ENCODE results near the gene RAB37. TPM values are rescaled to one million over a fixed set of nuclear protein-coding genes. Genes with fewer than 3 reads are reported as not detected.

Gene RAB37
- total and polyA plus RNA-seq, 7 experiments from 2014 or later = 23.6 to 58.5 (median 30.7) TPM

DNA sequence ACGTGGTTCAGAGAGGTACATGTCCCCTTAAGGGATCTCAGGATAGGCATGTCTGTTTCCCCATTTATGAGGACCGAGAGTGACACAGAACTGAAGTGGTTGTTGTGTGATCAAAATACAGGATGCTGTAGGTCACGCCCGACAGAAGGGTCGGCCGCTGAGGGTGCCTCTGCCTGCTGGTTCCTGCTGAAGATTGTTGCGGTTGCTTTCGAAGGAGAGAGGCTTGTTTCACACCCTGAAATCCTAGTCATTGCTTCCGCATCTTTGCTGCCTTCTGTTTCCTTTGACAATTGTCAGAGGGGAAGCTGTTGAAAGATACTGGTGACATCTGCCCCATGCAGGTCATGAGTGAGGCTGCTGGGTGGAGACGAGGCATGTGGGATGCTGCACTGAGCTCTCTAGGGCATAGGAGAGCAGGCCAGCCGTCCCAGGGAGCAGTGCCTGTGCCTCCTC lies 42.9 kb downstream of the RAB37 start:
- peak overlapping the region; percentile 27 for H3K4me3 ChIP-seq (ENCODE audit: low read length)
- peaks cover 0 to 2% (median 0%) of the 10 kb centered on the region in 11 donors for H3K9me3 Mint-ChIP-seq
- H3K4me1 Mint-ChIP-seq = peaks cover 59 to 84% (median 81%) of the 10 kb centered on the region in 7 donors
- H3K27ac ChIP-seq (ENCODE audit: low read depth, low read length) = peak overlapping the region; percentile 57
- peak overlapping the region; percentile 91 to 99 (median 93) for H3K27ac Mint-ChIP-seq
- intact Hi-C loops (cut with micrococcal nuclease) = loop anchor here (1.0 kb wide), 1 partner anchor 11 kb away; no protein-coding TSS in a partner anchor
- POLR2A ChIA-PET = interaction anchor here (0.8 to 16.9 kb wide), 6 partner anchors 9 to 42 kb away, joined by 3 to 372 read pairs (median 8); partner anchors contain the start of gene NHERF1
- H3K27me3 Mint-ChIP-seq = no peaks in the 10 kb centered on the region
- ATAC-seq = peak; percentile 80
- peaks cover 54 to 63% of the 10 kb centered on the region in 2 donors for H3K4me1 ChIP-seq (ENCODE audit: control insufficient read depth in 2 of 2, insufficient read depth in 2 of 2, low read length in 2 of 2)
- CTCF ChIA-PET = interaction anchor here (0.6 to 11.7 kb wide), 10 partner anchors 9 to 215 kb away, joined by 3 to 165 read pairs (median 8); partner anchors contain the start of gene RAB37
- peak overlapping the region; percentile 64 to 86 (median 76) for H3K4me3 Mint-ChIP-seq
- H3K36me3 ChIP-seq (ENCODE audit: control insufficient read depth in 2 of 3, insufficient read depth in 3 of 3, low read length in 3 of 3) = no peaks in the 10 kb centered on the region
- no peaks in the 10 kb centered on the region for H3K9me3 ChIP-seq (ENCODE audit: control insufficient read depth in 2 of 3, low read length in 3 of 3)
- H3K36me3 Mint-ChIP-seq = peaks cover 0 to 24% (median 3%) of the 10 kb centered on the region in 5 donors
- H3K27me3 ChIP-seq (ENCODE audit: control insufficient read depth in 2 of 2, insufficient read depth in 2 of 2, low read length in 2 of 2) = no peaks in the 10 kb centered on the region
- peak; percentile 29 to 86 (median 80) for DNase-seq

- CTCF ChIA-PET = interaction anchor here (0.6 to 11.7 kb wide), 12 partner anchors 9 to 216 kb away, joined by 3 to 165 read pairs (median 6); partner anchors contain the start of gene RAB37
- H3K27me3 Mint-ChIP-seq = no peaks in the 10 kb centered on the region
- POLR2A ChIA-PET = interaction anchor here (0.8 to 16.9 kb wide), 7 partner anchors 8 to 43 kb away, joined by 3 to 372 read pairs (median 7); partner anchors contain the start of gene NHERF1
- Histone ChIP-seq H3K4me1 (ENCODE audit: control insufficient read depth in 2 of 2, insufficient read depth in 2 of 2, low read length in 2 of 2) (peaks cover 48 to 62% of the 10 kb centered on the region in 2 donors), H3K27me3 (ENCODE audit: control insufficient read depth in 2 of 2, insufficient read depth in 2 of 2, low read length in 2 of 2) (no peaks in the 10 kb centered on the region), H3K4me3 (ENCODE audit: low read length) (peak overlapping the region; percentile 27), H3K9me3 (ENCODE audit: control insufficient read depth in 2 of 3, low read length in 3 of 3) (no peaks in the 10 kb centered on the region), H3K36me3 (ENCODE audit: control insufficient read depth in 2 of 3, insufficient read depth in 3 of 3, low read length in 3 of 3) (peaks cover 0 to under 1% (median 0%) of the 10 kb centered on the region in 3 experiments), H3K27ac (ENCODE audit: low read depth, low read length) (peak overlapping the region; percentile 57)
- H3K9me3 Mint-ChIP-seq = peaks cover 0 to 2% (median 0%) of the 10 kb centered on the region in 11 donors
- peaks cover 0 to 24% (median 3%) of the 10 kb centered on the region in 5 donors for H3K36me3 Mint-ChIP-seq
- DNase-seq = peak in 1 of 9 donors; percentile 28
- intact Hi-C loops (cut with micrococcal nuclease) = loop anchor here (1.0 kb wide), 1 partner anchor 11 kb away; no protein-coding TSS in a partner anchor
- peaks cover 63 to 86% (median 83%) of the 10 kb centered on the region in 7 donors for H3K4me1 Mint-ChIP-seq
- H3K27ac Mint-ChIP-seq = peak overlapping the region; percentile 91 to 99 (median 93)
- ATAC-seq = peak; percentile 25
- H3K4me3 Mint-ChIP-seq = peak overlapping the region; percentile 16 to 86 (median 76)
Measured at GRCh38 chr17:74780443-74781238, 43.6 kb downstream of the RAB37 start.

DNA sequence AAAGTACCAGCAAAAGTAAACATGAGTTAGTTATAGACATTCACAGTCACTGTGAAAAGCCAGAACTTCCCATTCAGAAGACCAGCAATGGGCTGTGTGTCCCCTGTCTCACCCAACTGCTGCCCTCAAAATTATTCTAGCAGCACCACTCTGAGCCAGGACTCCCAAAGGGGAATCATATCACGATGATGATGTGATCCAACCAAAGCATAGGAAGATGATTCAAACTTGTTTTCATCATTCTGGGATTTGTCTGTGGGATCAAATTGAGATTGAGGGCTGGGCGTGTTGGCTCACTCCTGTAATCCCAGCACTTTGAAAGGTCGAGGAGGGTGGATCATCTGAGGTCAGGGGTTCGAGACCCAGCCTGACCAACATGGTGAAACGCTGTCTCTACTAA lies 45.5 kb downstream of the RAB37 start:
- Histone ChIP-seq H3K36me3 (ENCODE audit: control insufficient read depth in 2 of 3, insufficient read depth in 3 of 3, low read length in 3 of 3) (peaks cover 0 to 4% (median 0%) of the 10 kb centered on the region in 3 experiments), H3K27ac (ENCODE audit: low read depth, low read length) (no peak overlapping the region), H3K9me3 (ENCODE audit: control insufficient read depth in 2 of 3, low read length in 3 of 3) (no peaks in the 10 kb centered on the region), H3K4me3 (ENCODE audit: low read length) (no peak overlapping the region), H3K4me1 (ENCODE audit: control insufficient read depth in 2 of 2, insufficient read depth in 2 of 2, low read length in 2 of 2) (peaks cover 37 to 67% of the 10 kb centered on the region in 2 donors), H3K27me3 (ENCODE audit: control insufficient read depth in 2 of 2, insufficient read depth in 2 of 2, low read length in 2 of 2) (no peaks in the 10 kb centered on the region)
- DNase-seq (no peak), ATAC-seq (no peak)
- H3K9me3 Mint-ChIP-seq = peaks cover 0 to 2% (median 0%) of the 10 kb centered on the region in 11 donors
- POLR2A ChIA-PET = interaction anchor here (1.0 to 16.9 kb wide), 2 partner anchors 8 to 29 kb away, joined by 4 to 372 read pairs; partner anchors contain the start of gene NHERF1
- CTCF ChIA-PET = interaction anchor here (0.9 to 4.9 kb wide), 4 partner anchors 8 to 125 kb away, joined by 3 to 36 read pairs (median 5); no protein-coding TSS in a partner anchor
- intact Hi-C loops (cut with micrococcal nuclease) = no loop called here
- peaks cover 62 to 84% (median 81%) of the 10 kb centered on the region in 7 donors for H3K4me1 Mint-ChIP-seq
- H3K36me3 Mint-ChIP-seq = peaks cover 0 to 23% (median 6%) of the 10 kb centered on the region in 5 donors
- H3K27me3 Mint-ChIP-seq = no peaks in the 10 kb centered on the region
- H3K27ac Mint-ChIP-seq = peak overlapping the region; percentile 42 to 99 (median 91)
- no peak overlapping the region for H3K4me3 Mint-ChIP-seq

DNA sequence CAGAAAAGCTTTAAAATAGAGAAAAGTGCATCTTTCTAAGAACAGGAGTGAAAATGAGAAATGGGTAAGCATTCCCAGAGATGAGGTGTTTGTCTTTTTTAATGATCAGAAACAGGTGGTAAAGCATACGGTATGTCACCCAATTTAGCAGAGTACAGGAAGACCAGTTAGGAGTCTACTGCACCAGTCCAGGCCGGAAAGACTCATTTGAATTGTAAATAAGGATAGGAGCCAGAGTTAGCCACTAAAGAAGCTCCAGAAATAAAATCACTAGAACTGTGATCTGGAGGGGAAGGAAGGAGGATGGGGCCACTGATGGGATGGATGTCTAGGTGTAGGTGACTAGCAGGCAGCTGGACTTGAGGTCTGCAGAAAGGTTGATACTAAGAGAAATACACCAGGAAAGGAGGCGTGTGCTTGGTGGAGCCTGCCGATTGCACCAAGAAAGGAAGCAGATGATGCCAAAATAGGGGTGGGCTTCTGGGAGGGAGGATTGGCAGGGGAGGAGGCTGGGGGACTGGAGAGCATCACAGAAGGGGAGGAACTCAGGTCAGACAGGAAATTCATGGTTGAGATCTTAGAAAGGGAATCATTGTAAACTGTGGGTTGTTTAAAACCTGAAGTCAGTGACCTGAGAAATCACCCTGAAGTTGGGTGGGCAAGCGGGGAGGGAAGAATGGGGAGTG lies 47.2 kb downstream of the RAB37 start:
- H3K4me3 ChIP-seq (ENCODE audit: low read length) = no peak overlapping the region
- no peak for ATAC-seq
- no peaks in the 10 kb centered on the region for H3K27me3 ChIP-seq (ENCODE audit: control insufficient read depth in 2 of 2, insufficient read depth in 2 of 2, low read length in 2 of 2)
- POLR2A ChIA-PET = interaction anchor here (0.7 to 1.0 kb wide), 3 partner anchors 25 to 39 kb away, joined by 3 read pairs; no protein-coding TSS in a partner anchor
- peaks cover 58 to 82% (median 79%) of the 10 kb centered on the region in 7 donors for H3K4me1 Mint-ChIP-seq
- H3K36me3 ChIP-seq (ENCODE audit: control insufficient read depth in 2 of 3, insufficient read depth in 3 of 3, low read length in 3 of 3) = peaks cover 0 to 4% (median 0%) of the 10 kb centered on the region in 3 experiments
- H3K9me3 ChIP-seq (ENCODE audit: control insufficient read depth in 2 of 3, low read length in 3 of 3) = no peaks in the 10 kb centered on the region
- peaks cover 0 to 2% (median 0%) of the 10 kb centered on the region in 11 donors for H3K9me3 Mint-ChIP-seq
- peaks cover 0 to 24% (median 9%) of the 10 kb centered on the region in 5 donors for H3K36me3 Mint-ChIP-seq
- CTCF ChIA-PET = interaction anchor here (0.7 to 1.3 kb wide), 2 partner anchors 127 kb away, joined by 3 to 5 read pairs; no protein-coding TSS in a partner anchor
- peak overlapping the region; percentile 59 for H3K27ac ChIP-seq (ENCODE audit: low read depth, low read length)
- H3K4me1 ChIP-seq (ENCODE audit: control insufficient read depth in 2 of 2, insufficient read depth in 2 of 2, low read length in 2 of 2) = peaks cover 24 to 58% of the 10 kb centered on the region in 2 donors
- no peaks in the 10 kb centered on the region for H3K27me3 Mint-ChIP-seq
- peak overlapping the region; percentile 21 to 93 (median 89) for H3K27ac Mint-ChIP-seq
- no peak for DNase-seq
- H3K4me3 Mint-ChIP-seq = peak overlapping the region in 7 of 10 donors; percentile 5 to 83 (median 16)
- intact Hi-C loops (cut with micrococcal nuclease) = no loop called here

- POLR2A ChIA-PET = interaction anchor here (0.7 kb wide), 1 partner anchor 40 kb away, joined by 3 read pairs; no protein-coding TSS in a partner anchor
- H3K36me3 ChIP-seq (ENCODE audit: control insufficient read depth in 2 of 3, insufficient read depth in 3 of 3, low read length in 3 of 3) = peaks cover 0 to 4% (median 4%) of the 10 kb centered on the region in 3 experiments
- ATAC-seq = no peak
- no peaks in the 10 kb centered on the region for H3K27me3 ChIP-seq (ENCODE audit: control insufficient read depth in 2 of 2, insufficient read depth in 2 of 2, low read length in 2 of 2)
- Mint-ChIP-seq H3K36me3 (peaks cover 0 to 23% (median 13%) of the 10 kb centered on the region in 5 donors), H3K4me1 (peaks cover 56 to 78% (median 73%) of the 10 kb centered on the region in 7 donors), H3K27me3 (no peaks in the 10 kb centered on the region), H3K4me3 (peak overlapping the region in 4 of 10 donors; percentile 46 to 83 (median 65)), H3K9me3 (peaks cover 0 to 1% (median 0%) of the 10 kb centered on the region in 11 donors), H3K27ac (peak overlapping the region; percentile 61 to 94 (median 89))
- peak overlapping the region; percentile 59 for H3K27ac ChIP-seq (ENCODE audit: low read depth, low read length)
- DNase-seq = no peak
- no peak overlapping the region for H3K4me3 ChIP-seq (ENCODE audit: low read length)
- H3K4me1 ChIP-seq (ENCODE audit: control insufficient read depth in 2 of 2, insufficient read depth in 2 of 2, low read length in 2 of 2) = peaks cover 15 to 54% of the 10 kb centered on the region in 2 donors
- no peaks in the 10 kb centered on the region for H3K9me3 ChIP-seq (ENCODE audit: control insufficient read depth in 2 of 3, low read length in 3 of 3)
- intact Hi-C loops (cut with micrococcal nuclease) = no loop called here
- CTCF ChIA-PET = interaction anchor here (0.7 kb wide), 1 partner anchor 128 kb away, joined by 3 read pairs; no protein-coding TSS in a partner anchor
Measured at GRCh38 chr17:74785096-74785980, 48.3 kb downstream of the RAB37 start.

Data from naive thymus-derived CD4-positive, alpha-beta T cell (primary cell).